Hepatocyte (in vitro differentiated cells): Measurements from ENCODE around the gene PPP6R2. TPM values are rescaled to one million over a fixed set of nuclear protein-coding genes. Genes with fewer than 3 reads are reported as not detected.
"Not testable (repeated sequence)": the region's sequence is repeated elsewhere in the genome, so short reads cannot be mapped to it uniquely, and the experiment has no call there.

ENCODE experiments used
- DNase-seq: peaks from one replicate; pipeline ENCODE4 v3.0.0-alpha.2; 2016; ENCODE audit warnings: low spot score
- H2AFZ ChIP-seq: fragments of 200-600 bp; sonication (generic); 2 replicates; pipeline ENCODE4 v1.6.0; 2016; ENCODE audit warnings: antibody characterized with exemption, mild to moderate bottlenecking
- H3K27ac ChIP-seq: fragments of 200-600 bp; sonication (generic); 2 replicates; pipeline ENCODE4 v1.5.1; 2016; ENCODE audit warnings: mild to moderate bottlenecking
- H3K27me3 ChIP-seq: fragments of 200-600 bp; sonication (generic); 2 replicates; pipeline ENCODE4 v1.6.1; 2016
- H3K36me3 ChIP-seq: fragments of 200-600 bp; sonication (generic); replicated peaks from 2 replicates; pipeline ENCODE4 v1.5.1; 2016; ENCODE audit warnings: low read depth; ENCODE audit not compliant: insufficient read depth
- H3K4me1 ChIP-seq: fragments of 200-600 bp; sonication (generic); 2 replicates; pipeline ENCODE4 v1.5.1; 2016; ENCODE audit warnings: mild to moderate bottlenecking, moderate library complexity; ENCODE audit not compliant: insufficient read depth
- H3K4me2 ChIP-seq: fragments of 200-600 bp; sonication (generic); 2 replicates; pipeline ENCODE4 v1.6.0; 2016
- H3K4me3 ChIP-seq: fragments of 200-600 bp; sonication (generic); 2 replicates; pipeline ENCODE4 v1.5.1; 2016; ENCODE audit warnings: mild to moderate bottlenecking
- H3K79me2 ChIP-seq: fragments of 200-600 bp; sonication (generic); 2 replicates; pipeline ENCODE4 v1.6.0; 2017; ENCODE audit warnings: mild to moderate bottlenecking
- H3K9me2 ChIP-seq: fragments of 200-600 bp; sonication (generic); replicated peaks from 2 replicates; pipeline ENCODE4 v1.6.0; 2017; ENCODE audit warnings: mild to moderate bottlenecking; ENCODE audit not compliant: insufficient read depth
- H3K9me3 ChIP-seq: fragments of 200-600 bp; sonication (generic); 2 replicates; pipeline ENCODE4 v1.5.1; 2016; ENCODE audit warnings: low read depth, mild to moderate bottlenecking
- H4K20me1 ChIP-seq: fragments of 200-600 bp; sonication (generic); 2 replicates; pipeline ENCODE4 v1.6.0; 2016; ENCODE audit warnings: mild to moderate bottlenecking; ENCODE audit not compliant: insufficient read depth, poor library complexity, severe bottlenecking
- EZH2 ChIP-seq: fragments of 200-600 bp; sonication (generic); IDR thresholded peaks from 2 replicates; pipeline ENCODE4 v1.6.1; 2016; ENCODE audit warnings: antibody characterized with exemption, mild to moderate bottlenecking, borderline replicate concordance
- EZH2phosphoT487 ChIP-seq: fragments of 200-600 bp; sonication (generic); IDR thresholded peaks from one replicate; pipeline ENCODE4 v1.6.1; 2018; ENCODE audit warnings: antibody characterized with exemption, mild to moderate bottlenecking, low read depth, moderate library complexity; ENCODE audit not compliant: unreplicated experiment, severe bottlenecking
- WGBS: methylation state at CpG from one replicate; pipeline ENCODE4 v1.1.6; 2016; ENCODE audit warnings: low lambda C conversion rate; ENCODE audit errors: missing lambda C conversion rate; 5-methylcytosine and 5-hydroxymethylcytosine counted together
- polyA plus RNA-seq: library from polyadenylated mRNA; unstranded; fragments of >200 nt; fragmentation: Nextera tagmentation; extraction: Ambion mirVana; gene quantifications from 2 replicates; pipeline ENCODE4 v1.2.1, GENCODE V29; 2016
- total RNA-seq: library from RNA; depleted of rRNA; stranded (reverse); fragments of >200 nt; gene quantifications from 2 replicates; pipeline ENCODE4 v1.2.3, GENCODE V29; 2014
- TF ChIP-seq, protein P1 (sequence below): fragments of 200-600 bp; sonication (generic); IDR thresholded peaks from 2 replicates; pipeline ENCODE4 v1.5.1; 2016; ENCODE audit warnings: antibody characterized with exemption, mild to moderate bottlenecking; ENCODE audit not compliant: poor library complexity

Gene PPP6R2
- total and polyA plus RNA-seq, 2 experiments from 2014 or later: 47.0 to 57.9 TPM

DNA sequence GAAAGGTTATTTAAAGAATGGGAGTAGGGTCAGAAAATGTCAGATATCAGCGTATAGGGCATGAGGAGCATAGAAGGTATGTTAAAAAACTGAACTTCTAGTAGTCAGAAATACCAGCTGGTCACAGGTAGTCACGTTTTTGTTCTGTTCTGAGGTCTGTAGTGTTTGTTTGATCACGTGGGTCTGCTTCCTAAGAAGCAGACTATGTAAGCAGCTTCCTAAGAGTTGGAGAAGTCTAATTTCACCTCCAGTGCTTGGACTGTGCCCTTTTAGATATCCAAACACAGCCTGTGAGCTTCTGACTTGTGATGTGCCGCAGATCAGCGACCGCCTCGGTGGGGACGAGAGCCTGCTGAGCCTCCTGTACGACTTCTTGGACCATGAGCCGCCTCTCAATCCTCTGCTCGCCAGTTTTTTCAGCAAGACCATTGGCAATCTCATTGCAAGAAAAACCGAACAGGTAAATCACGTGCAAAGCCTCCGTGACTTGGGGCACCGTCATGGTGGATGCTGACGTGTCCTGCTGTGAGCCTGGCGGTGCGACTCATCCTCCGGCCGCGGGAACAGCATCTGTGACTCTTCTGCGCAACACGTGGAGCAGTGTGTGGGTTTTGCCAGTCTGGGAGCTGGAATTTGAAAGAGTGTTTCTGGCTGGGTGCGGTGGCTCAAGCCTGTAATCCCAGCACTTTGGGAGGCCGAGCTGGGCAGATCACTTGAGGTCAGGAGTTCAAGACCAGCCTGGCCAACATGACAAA, 63.5 kb downstream of the PPP6R2 start:
- H2AFZ ChIP-seq: no peak overlapping the region
- H3K4me3 ChIP-seq: no peak overlapping the region
- no peaks in the 10 kb centered on the region for H3K9me3 ChIP-seq
- no peak overlapping the region for H3K27ac ChIP-seq
- H3K27me3 ChIP-seq: no peaks in the 10 kb centered on the region
- H4K20me1 ChIP-seq: peaks cover 19% of the 10 kb centered on the region
- 96% methylated on average over 25 of the region's 25 CpGs for WGBS
- H3K79me2 ChIP-seq: peaks cover 21% of the 10 kb centered on the region
- peaks cover 5% of the 10 kb centered on the region for H3K4me1 ChIP-seq
- no peaks in the 10 kb centered on the region for H3K36me3 ChIP-seq
- H3K9me2 ChIP-seq: no peaks in the 10 kb centered on the region
- no peak for DNase-seq
- TF ChIP-seq EZH2 (no peak), EZH2phosphoT487 (no peak)
- TF ChIP-seq, protein P1, sequence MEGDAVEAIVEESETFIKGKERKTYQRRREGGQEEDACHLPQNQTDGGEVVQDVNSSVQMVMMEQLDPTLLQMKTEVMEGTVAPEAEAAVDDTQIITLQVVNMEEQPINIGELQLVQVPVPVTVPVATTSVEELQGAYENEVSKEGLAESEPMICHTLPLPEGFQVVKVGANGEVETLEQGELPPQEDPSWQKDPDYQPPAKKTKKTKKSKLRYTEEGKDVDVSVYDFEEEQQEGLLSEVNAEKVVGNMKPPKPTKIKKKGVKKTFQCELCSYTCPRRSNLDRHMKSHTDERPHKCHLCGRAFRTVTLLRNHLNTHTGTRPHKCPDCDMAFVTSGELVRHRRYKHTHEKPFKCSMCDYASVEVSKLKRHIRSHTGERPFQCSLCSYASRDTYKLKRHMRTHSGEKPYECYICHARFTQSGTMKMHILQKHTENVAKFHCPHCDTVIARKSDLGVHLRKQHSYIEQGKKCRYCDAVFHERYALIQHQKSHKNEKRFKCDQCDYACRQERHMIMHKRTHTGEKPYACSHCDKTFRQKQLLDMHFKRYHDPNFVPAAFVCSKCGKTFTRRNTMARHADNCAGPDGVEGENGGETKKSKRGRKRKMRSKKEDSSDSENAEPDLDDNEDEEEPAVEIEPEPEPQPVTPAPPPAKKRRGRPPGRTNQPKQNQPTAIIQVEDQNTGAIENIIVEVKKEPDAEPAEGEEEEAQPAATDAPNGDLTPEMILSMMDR: no peak
- H3K4me2 ChIP-seq: no peak overlapping the region

DNA sequence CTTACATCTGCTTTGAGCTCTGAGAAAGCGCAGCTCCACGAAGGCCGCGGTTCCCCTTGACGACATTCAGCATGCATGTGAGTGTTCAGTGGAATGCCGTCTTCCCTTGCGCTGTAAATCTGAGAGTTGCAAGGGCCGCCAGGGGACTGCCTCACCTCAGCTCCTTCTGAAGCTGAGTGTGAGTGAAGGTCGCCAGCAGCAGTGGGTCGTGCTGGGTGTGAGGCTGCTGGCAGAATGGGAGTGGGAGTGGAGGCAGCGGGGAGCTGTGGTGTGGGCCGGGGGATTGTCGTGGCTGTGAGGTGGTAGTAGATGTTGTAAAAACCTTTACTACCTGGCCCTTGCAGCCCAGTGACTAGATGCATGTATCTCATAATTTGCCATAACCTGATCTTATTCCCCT, 65.2 kb downstream of the PPP6R2 start:
- no peak overlapping the region for H3K4me2 ChIP-seq
- WGBS: 95% methylated on average over 13 of the region's 13 CpGs
- peaks cover 11% of the 10 kb centered on the region for H3K79me2 ChIP-seq
- peaks cover 16% of the 10 kb centered on the region for H4K20me1 ChIP-seq
- no peak overlapping the region for H3K4me3 ChIP-seq
- H3K27ac ChIP-seq: no peak overlapping the region
- H2AFZ ChIP-seq: no peak overlapping the region
- DNase-seq: no peak
- TF ChIP-seq, protein P1: no peak
- no peak for TF ChIP-seq EZH2phosphoT487
- no peak for TF ChIP-seq EZH2
- H3K9me2 ChIP-seq: no peaks in the 10 kb centered on the region
- no peaks in the 10 kb centered on the region for H3K9me3 ChIP-seq
- peaks cover 5% of the 10 kb centered on the region for H3K4me1 ChIP-seq
- H3K36me3 ChIP-seq: no peaks in the 10 kb centered on the region
- no peaks in the 10 kb centered on the region for H3K27me3 ChIP-seq

DNA sequence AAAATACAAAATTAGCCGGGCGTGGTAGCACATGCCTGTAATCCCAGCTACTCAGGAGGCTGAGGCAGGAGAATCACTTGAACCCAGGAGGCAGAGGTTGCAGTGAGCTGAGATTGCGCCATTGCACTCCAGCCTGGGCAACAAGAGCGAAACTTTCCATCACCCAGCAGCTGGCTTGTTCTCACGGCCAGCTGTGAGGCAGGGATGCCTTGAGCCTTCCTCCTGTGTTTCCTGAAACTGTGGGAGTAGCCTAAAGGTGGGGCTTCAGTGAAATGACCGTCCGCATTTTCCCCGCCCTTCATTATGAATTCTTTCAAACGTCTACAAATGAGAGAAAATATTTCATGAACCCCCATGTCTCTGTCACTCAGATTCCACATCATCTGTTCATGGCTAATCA, 65.8 kb downstream of the PPP6R2 start:
- not testable (repeated sequence) for DNase-seq, H3K27me3 ChIP-seq, H3K4me2 ChIP-seq, H3K27ac ChIP-seq, H3K4me3 ChIP-seq, H3K36me3 ChIP-seq, H3K9me2 ChIP-seq, H4K20me1 ChIP-seq, H2AFZ ChIP-seq, H3K4me1 ChIP-seq, H3K9me3 ChIP-seq
- peaks cover 11% of the 10 kb centered on the region for H3K79me2 ChIP-seq
- 91% methylated on average over 8 of the region's 9 CpGs for WGBS

DNA sequence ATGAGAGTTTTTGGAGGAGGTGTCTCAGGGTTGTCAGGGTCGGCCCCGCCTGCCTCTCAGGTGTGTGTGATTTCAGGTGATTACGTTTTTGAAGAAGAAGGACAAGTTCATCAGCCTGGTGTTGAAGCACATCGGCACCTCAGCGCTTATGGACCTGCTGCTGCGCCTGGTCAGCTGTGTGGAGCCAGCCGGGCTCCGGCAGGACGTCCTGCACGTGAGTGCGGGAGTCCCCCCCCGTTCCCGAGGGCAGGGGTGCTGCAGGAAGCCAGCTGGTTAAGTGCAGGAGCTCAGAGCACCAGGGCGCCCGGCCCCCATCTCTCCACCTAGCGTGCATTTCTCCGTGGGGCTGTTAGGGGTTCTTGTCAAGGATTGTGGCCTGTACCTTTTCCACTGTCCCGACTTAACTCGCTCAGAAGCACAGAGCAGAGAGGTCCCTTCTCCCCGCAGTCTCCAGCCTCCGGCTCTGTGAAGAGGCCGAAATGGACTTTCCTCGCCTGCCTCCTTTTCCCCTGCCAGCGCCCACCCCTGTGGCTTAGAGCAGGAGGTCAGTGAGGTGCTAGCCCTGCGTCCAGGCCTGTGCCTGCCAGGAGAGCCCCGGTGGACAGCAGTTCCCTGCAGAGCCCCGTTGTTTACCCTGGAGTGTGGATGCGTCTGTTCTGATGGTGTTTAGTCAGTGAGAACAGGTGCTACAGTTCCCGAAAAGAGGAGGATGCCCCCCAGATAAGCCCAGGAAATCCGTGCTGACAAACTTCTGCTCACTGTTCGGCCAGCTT, 71.5 kb downstream of the PPP6R2 start:
- Histone ChIP-seq H3K4me2 (no peak overlapping the region), H3K36me3 (peaks cover 3% of the 10 kb centered on the region), H3K9me2 (no peaks in the 10 kb centered on the region)

More for the DNA sequence above, 71.5 kb downstream of the PPP6R2 start:
- no peaks in the 10 kb centered on the region for H3K79me2 ChIP-seq
- WGBS: 96% methylated on average over 31 of the region's 31 CpGs
- no peak overlapping the region for H2AFZ ChIP-seq
- DNase-seq: no peak
- H4K20me1 ChIP-seq: no peaks in the 10 kb centered on the region
- H3K27me3 ChIP-seq: no peaks in the 10 kb centered on the region
- H3K4me1 ChIP-seq: no peaks in the 10 kb centered on the region
- no peak overlapping the region for H3K4me3 ChIP-seq
- no peak overlapping the region for H3K27ac ChIP-seq
- no peaks in the 10 kb centered on the region for H3K9me3 ChIP-seq
- TF ChIP-seq EZH2phosphoT487: no peak
- no peak for TF ChIP-seq EZH2
- TF ChIP-seq, protein P1: no peak
